HG02571 (cell line): ENCODE results near the gene SEMA3B.
"Not testable (repeated sequence)": the region's sequence is repeated elsewhere in the genome, so short reads cannot be mapped to it uniquely, and the experiment has no call there.

Experiments
- ATAC-seq: cut with Tn5 transposase; IDR thresholded peaks from one replicate; pipeline ENCODE4 v1.9.1; 2021; ENCODE audit warnings: mild to moderate bottlenecking, moderate library complexity; ENCODE audit not compliant: unreplicated experiment

SEMA3B gene

DNA sequence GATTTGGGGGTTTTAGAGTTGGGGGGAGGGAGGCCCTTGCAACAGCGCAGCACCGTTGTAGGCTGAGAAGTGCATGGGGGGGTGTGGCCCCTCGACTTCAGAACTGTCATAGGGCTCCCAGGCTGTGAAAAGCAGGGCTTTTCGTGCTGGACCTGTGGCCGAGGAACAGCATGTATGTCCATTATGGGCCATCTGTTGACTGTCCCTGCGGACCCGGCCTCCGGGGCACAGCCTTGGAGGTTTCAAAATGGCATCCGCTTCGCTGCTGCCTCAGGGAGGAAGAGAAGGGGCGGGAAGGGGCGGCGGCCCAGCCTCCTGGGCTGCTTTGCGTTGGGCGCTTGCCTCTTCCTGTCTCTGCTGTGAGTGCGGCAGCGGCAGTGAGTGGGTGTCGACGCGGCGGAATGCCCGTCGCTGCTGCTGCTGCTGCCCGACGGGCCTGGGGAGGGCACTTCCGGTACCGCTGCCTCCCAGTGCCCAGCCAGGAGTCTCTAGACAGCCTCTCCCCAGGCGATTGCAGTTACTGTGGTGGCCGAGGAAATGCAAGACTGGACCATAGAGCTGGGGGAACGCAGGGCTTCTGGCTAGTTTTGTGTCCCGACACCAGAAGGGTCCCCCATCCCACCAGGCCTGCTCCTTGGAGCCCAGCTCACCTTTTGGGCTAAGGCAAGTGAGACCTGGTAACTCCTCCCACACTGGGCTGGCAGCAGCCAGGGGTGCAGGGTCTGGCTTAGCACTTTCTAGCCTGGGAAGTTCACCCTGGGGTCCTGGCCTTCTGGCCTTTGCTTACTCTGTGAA, 31.0 kb upstream of the SEMA3B start:
- no peak for ATAC-seq

GRCh38 chr3:50238549-50239026, 30.4 kb upstream of the SEMA3B start:
- ATAC-seq = no peak

DNA sequence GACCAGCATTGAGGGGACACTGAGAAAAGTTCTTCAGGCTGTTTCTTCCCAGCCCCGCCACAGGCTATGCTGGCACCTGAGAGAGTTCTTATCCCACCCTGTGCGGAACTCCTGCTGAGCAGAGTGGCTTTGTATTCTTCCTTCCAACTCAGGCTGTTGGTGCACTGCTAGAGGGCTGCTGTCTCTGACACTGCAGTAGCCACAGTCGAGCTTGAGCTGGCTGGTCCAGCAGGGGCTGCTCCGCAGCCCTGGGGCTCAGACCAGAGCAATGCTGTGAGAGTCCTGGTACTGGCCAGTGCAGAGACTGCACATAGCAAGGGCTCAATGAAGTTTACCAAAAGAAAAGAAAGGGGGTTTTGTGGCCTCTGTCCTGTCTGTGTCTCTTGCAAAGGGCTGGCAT, 29.3 kb upstream of the SEMA3B start:
- no peak for ATAC-seq

DNA sequence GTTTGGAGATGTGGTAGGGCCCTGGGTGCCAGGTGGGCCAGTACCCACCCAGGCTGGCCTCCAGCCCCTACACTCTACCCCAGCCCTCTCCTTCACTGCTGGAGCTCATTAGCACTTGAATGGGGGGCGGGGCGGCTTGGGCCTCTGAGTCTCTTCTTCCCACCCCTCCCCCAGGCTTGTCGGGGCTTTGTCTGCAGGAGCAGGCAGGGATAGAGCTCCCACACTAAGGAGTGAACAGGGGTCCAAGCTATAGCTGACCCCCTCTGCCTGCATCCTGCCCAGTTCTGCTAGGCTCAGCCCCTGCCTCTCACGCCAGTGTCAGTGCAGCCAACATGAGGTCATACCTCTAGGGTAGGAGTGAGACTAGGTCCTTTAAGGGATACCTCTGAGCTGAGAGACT, 27.8 kb upstream of the SEMA3B start:
- ATAC-seq = no peak

- ATAC-seq = no peak
These were observed 27.1 kb upstream of the SEMA3B start for GRCh38 chr3:50241713-50242380.

DNA sequence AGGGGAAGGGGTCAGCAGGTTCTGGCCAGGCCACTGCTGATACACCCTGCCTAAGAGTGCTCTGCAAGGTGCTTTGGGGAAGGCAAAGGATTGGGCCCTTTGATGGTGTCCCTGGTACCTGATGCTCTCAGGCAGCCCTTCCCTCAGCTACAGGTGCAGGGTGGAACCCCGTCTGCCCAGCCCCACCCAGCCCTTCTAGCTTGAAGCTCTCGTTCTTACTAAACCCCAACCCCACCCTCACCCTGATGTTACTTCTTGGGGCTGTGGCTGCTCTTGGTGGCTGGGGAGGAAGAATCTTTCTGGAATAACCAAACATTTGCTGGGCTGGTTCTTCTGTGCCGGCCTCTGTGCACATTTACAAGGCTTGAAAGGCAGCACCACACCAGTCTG, 26.6 kb upstream of the SEMA3B start:
- ATAC-seq = no peak

DNA sequence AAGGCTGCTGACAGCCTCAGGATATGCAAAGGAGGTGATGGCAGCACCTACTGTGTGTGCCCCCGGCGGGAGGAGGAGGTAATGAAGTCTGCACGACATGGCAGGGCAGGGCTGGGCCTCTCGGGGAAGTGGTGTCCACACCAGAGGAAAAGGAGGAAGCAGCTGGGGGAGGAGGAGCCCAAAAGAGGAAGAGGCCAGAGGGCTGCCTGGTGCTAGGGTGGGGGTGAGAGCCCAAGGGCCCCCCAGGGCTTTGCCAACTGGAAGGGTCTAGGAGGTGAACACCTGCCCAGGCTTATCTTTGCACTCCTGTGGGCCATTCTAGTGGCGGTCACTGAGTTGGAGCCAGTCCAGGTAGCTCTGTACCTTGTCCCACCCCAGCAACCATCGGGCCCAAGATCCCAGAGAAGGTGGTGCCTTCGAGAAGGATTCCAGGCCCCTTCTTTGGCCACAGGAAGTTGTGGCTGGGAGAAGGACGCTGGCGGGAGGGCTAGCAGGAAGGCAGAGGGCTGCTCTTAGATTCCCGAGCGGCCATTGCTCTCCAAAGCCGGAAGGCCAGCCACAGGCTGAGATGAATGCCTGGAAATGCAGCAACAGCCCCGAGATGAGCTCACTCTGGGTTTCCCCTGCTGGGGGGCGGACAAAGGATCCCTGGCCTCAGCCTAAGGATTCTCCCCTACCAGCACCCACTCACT, 25.9 kb upstream of the SEMA3B start:
- ATAC-seq = no peak

GRCh38 chr3:50243543-50243895, 25.4 kb upstream of the SEMA3B start:
- ATAC-seq = no peak

DNA sequence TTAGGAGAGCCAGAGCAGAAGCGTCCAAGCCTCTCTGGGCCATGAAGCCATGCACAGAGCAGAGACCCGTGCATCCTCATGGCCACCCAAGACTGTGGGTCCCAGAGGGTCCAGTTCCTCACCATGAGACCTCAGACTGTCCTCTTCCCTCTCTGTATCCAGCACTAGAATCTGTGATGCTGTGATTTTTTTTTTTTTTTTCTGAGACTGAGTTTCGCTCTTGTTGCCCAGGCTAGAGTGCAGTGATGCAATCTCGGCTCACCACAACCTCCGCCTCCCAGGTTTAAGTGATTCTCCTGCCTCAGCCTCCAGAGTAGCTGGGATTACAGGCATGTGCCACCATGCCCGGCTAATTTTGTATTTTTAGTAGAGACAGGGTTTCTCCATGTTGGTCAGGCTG, 24.1 kb upstream of the SEMA3B start:
- not testable (repeated sequence) for ATAC-seq

- ATAC-seq = no peak
These were observed 23.6 kb upstream of the SEMA3B start for GRCh38 chr3:50245251-50245745.

DNA sequence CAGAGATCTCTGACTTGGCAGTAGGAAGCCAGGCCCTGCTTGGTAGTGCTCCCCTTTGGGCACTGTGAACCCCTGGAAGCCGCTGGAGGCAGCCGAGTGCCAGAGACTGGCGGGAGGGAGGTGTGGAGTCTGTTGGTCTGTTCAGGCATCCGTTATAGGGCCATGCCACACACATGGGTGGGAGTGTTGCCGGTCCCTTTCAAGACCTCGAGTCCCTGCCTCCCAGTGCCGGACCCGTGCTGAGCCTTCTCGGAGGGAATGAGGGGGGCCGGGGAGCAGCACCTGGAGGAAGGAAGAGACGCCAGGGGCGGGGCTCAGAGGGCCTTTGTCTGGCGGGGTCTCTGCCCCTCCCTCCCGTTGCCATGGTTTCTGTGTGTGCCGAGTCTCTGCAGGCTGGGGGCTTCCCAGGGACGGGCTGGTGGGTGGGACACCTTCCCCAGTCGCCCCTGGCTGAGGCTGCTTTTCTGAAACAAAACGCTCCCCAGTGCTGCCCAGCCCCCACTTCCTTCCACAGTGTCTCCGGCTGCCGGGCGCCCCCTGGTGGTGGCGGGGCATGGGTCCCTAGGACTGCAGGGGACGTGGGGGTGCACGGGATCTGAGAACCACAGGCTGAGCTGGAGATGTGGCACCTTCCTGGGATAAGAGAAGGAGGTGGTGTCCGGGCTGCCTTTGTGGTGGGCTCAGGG, 23.0 kb upstream of the SEMA3B start:
- peak; percentile 63 for ATAC-seq

DNA sequence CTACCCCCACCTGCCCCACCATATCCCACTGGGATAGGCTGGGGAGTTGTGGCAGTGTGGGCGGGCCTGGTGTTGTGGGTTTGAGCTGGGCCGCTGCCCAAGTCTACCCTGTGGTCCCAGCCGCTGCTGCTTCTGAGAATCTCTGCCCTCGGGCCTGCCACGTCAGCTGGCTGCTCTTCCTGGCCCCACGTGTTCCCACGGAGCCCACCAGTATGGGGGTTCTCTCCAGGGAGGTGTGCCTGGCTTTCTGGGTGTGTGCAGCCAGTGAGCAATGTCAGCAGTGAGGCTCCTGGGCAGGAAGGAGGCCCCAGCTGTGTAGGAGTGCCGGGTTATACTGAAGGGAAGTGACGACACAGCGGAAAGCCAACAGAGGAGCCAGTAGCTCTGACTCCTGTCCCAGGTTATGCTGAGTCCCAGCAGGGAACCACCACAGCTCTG, 22.4 kb upstream of the SEMA3B start:
- ATAC-seq = peak; percentile 47

DNA sequence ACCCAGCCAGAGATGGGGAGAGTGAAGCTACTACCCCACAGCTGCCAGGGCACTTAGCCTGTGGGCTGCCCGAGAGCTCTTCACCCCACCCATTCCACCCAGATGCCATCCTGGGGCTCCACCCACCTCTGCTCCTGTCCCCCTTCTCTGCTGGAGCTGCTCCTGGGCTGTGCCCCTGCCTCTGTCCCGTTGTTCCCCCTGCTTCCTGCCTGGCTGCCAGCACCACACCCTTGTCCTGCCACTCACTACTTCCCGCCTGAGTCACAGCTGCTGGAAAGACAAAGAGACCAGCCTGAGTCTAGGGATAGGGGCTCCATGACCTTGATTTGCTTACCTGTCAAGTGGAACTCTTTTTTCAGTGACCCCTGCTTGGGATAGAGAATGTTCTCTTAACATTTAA, 20.6 kb upstream of the SEMA3B start:
- ATAC-seq = no peak

- ATAC-seq = no peak
These were observed 19.5 kb upstream of the SEMA3B start for GRCh38 chr3:50249457-50249856.

GRCh38 chr3:50250514-50250913, 18.4 kb upstream of the SEMA3B start:
- ATAC-seq = no peak

- no peak for ATAC-seq
These were observed 17.7 kb upstream of the SEMA3B start for GRCh38 chr3:50251220-50251619.

- ATAC-seq = no peak
These were observed 14.2 kb upstream of the SEMA3B start for GRCh38 chr3:50254577-50255250.

DNA sequence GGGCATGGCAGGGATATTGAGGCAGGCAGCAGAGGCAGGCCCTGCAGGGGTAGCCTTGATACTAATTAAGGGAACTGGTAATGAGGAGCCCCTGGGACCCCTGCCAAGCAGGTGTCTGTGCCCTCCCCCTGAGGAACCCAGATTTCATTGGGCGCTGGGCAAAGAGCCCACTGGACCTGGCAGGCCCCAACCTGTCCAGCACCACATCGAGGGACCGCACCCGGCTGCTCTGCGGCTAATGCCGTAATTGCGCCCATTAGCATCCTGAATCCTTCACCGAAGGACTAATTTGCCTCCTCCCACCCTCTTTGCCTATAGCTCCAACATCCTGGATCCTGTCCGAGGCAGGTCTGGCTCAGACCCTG, 13.7 kb upstream of the SEMA3B start:
- ATAC-seq = no peak

DNA sequence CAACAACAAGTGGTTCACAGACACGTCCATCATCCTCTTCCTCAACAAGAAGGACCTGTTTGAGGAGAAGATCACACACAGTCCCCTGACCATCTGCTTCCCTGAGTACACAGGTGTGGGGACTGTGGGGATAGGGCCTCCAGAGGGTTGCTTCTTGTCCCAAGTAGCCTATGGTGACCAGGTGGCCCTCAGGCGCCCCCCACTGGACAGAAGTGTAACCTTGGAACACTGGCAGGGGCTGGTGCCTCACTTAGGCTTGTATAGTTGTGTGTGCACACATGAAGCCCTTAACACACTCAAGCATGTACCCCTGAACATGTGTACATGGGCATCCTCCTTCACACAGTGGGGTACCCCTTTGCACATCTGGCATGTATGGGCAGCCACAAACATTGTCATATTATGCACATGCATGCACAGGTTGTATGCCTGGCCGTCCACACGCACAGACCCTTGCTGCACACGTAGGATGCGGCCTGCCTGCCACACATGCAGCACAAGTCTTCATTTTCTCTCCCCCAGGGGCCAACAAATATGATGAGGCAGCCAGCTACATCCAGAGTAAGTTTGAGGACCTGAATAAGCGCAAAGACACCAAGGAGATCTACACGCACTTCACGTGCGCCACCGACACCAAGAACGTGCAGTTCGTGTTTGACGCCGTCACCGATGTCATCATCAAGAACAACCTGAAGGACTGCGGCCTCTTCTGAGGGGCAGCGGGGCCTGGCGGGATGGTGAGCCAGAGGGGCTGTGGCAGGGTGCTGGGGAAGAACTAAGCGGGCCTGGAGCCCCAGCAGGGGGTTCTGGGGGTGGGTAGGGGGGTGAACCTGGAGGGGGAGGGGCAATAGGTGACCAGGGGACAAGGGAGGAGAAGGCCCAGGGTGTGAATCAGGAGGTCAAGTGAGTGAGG, 11.7 kb upstream of the SEMA3B start:
- ATAC-seq = no peak
